ENCODE results near the gene JDP2.
"Not testable (repeated sequence)": the region's sequence is repeated elsewhere in the genome, so short reads cannot be mapped to it uniquely, and the experiment has no call there.

Gene JDP2

GRCh38 chr14:75457648-75458165, 29.9 kb downstream of the JDP2 start:
- DNase-seq = no peak

GRCh38 chr14:75458305-75458704, 30.5 kb downstream of the JDP2 start:
- DNase-seq = no peak

DNA sequence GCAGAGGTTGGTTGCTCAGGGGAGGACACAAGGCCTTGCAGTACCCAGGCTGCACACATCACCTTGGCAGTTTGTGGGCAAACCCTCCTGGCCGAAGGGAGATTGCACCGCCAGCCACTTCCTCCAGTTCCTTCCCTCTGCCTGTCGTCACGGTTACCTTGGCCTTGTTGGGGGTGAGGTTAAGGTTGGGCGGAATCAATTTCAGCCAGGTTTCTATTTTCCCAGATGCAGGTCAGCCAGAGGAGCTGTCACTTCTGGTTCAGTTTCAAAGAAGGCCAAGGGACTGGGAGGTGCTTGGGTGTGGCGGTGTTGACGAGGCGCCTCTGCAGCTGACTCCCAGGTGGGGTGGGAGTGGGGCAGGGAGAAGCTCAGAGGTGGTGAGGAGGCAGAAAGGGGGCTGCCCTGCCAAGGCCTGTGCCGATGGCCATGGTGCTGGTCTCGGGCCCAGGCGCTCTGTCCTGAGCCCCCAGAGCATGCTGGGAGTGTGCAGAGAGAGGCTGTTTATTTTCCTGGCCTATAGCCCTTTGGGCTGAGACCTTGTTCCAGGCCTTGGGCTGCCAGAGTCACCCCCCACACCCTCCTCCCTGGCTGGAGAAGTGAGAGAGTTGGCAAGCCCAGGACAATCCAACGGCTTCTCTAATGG, 31.4 kb downstream of the JDP2 start:
- no peak for DNase-seq

- no peak for DNase-seq
Measured at GRCh38 chr14:75459791-75460190, 32.0 kb downstream of the JDP2 start.

DNA sequence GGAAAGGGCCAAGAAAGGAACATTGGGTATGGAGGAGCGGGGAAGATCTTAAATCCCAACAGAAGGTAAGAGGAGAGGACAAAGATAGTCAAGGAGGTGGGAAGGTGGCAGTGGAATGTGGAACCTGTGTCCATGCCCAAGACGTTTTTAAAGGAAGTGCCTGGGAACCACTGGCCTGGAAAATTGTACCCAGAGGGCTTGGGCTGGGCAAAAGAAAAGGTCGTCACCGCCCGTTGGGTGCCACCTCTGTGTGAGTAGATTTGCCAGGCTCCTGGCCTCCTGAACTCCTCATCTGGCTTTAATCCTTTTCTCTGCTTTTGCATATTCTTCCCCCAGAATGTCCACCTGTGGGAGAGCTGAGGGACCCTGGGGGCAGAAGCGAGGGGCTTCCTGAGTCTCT, 32.6 kb downstream of the JDP2 start:
- no peak for DNase-seq

DNA sequence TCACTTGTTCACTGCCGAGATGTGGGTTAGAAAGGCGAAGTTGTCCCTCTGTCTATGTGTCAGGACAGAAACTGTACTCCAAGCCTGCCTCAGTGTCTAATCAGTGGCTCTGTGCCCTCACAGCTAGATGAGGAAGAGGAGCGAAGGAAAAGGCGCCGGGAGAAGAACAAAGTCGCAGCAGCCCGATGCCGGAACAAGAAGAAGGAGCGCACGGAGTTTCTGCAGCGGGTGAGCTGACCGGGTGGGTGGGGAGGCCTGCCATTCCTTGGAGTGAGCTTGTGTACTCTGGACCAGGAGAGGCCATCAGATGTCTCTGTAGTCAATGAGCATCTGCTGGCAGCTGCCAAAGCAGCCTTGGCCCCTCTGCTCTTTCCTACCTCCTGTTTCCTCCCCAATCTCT, 33.5 kb downstream of the JDP2 start:
- no peak for DNase-seq

DNA sequence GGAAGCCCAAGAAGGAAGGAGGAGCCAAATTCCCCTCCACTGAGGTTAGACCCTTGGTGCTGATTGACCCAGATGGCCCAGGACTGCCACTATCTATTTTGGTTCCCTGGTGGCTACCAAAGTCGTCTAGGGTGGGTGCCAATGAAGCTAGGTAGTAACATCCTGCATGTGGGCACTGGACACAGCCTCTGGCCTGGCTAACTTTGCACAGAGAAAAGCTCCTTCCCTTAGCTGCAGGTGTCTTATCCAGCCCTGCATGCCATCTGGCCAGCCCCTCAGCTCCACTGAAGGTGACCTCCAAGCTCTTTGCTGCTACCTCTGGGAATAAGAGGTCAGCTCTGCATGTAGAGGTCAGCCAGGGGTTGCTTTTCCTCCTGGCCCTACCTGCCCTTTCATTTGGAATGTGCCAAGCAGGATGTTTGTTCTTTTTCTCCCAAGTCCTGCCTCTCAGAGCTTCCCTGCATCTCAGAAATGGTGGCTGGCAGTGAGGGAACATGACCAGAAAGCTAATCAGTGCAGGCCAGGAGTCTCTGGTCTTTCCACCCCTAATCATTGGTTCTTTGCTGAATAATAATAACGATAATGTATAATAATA, 34.0 kb downstream of the JDP2 start:
- no peak for DNase-seq

GRCh38 chr14:75464626-75465025, 36.8 kb downstream of the JDP2 start:
- DNase-seq = no peak

DNA sequence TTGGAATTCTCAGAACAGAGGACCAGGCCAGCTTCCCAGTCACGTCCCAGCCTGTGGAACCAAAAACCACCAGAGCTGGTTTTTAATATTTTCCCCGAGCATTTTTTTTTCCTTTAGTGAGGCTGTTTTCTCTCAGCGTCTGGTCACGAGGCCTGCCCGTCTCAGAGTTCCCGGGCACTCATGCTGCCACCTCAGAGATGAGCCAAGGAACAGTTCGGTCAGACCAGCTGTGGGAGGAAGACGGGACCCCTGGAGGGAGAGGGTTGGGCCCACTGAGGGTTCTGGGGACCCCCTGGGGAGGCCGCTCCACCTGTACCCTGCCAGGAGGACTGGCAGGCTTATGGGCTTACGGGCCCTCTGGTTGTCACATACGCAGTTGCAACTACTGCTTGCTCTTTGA, 39.9 kb downstream of the JDP2 start:
- DNase-seq = no peak

DNA sequence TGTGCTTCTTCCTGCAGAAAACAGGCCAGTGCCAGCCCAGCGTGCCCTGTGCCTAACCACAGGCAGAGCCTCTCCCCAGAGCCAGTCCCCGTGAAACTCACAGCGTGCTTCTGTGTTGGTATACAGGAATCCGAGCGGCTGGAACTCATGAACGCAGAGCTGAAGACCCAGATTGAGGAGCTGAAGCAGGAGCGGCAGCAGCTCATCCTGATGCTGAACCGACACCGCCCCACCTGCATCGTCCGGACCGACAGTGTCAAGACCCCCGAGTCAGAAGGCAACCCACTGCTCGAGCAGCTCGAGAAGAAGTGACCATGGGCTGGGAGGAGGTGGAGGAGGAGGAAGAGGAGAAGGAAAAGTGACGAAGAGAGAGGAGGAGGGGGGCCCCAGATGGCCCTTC, 41.3 kb downstream of the JDP2 start:
- no peak for DNase-seq

DNA sequence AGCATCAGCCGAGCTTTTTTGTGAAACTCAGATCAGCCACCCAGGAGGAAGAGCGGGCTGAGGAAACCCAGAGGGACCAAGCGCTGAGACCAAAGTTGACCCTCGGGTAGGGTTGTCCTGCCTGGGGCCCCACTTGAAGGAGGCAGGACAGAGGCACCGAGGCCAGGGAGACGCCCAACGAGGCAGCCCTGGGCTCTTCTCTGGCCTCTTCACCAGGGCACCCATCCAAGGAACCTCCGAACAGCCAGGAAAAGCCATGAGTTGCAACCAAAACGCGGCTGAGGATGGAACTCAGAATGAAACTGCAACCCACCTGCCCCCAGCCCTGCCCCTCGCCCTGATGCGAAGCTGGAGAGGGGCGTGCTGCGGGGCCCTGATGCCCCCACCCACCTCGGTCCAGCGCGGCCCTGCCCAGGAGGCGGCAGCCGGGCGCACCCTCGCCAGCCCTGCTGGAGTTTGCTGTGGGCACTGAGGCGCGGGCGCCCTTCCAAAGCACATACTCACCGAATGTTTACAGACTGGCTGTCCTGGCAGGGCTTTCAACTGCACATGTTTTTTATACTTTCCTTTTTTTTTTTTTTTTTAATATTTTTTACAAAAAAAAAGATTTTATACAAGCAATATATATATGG, 41.9 kb downstream of the JDP2 start:
- no peak for DNase-seq

DNA sequence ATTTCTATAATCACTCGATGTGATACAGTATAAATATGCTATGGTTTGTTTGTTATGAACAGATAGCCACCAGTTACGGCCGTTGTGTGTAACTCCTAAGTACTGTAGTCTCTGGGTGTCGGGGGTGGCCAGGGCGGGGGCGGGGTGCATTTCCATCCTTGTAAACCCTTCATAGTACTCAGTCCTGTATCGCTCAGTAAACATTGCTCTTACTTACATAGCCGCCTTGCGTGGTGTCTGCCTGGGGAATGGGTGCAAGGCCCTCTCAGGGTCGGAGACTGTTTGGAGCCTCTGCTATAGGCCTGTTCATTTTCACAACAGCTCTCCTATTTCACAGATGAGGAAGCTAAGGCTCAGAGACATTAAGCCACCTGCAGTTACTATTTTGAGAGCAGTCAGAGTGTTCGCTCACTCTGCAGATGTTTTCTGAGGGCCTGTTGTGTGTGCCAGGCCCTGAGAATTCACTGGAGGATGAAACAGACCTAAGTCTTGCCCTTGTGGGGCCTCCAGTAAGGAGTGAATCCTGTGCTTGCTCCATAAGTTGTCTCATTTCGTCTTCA, 42.5 kb downstream of the JDP2 start:
- no peak for DNase-seq

GRCh38 chr14:75471059-75471458, 43.2 kb downstream of the JDP2 start:
- DNase-seq = no peak

- DNase-seq = not testable (repeated sequence)
Measured at GRCh38 chr14:75474127-75474526, 46.3 kb downstream of the JDP2 start.

GRCh38 chr14:75476274-75476995, 48.6 kb downstream of the JDP2 start:
- no peak for DNase-seq

DNA sequence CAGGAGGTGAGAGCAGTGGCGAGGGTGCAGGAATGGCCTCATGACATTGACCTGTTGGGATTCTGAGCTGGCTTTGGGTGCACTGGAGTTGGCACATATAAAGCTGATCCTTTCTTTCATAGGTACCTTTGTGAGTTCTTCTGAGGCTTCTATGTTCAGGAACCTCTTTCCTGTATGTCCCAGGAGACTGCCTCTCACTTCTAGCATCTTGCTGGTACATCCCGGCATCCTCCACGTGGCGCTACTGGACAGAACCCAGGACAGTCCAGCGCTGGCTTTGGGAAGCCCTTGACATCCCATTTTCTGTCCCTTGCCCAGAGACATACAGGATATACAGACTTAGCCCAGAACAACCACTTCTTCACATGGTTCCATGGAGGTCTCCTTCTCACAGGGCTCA, 50.1 kb downstream of the JDP2 start:
- no peak for DNase-seq

- DNase-seq = no peak
Measured at GRCh38 chr14:75479770-75480600, 52.2 kb downstream of the JDP2 start.

DNA sequence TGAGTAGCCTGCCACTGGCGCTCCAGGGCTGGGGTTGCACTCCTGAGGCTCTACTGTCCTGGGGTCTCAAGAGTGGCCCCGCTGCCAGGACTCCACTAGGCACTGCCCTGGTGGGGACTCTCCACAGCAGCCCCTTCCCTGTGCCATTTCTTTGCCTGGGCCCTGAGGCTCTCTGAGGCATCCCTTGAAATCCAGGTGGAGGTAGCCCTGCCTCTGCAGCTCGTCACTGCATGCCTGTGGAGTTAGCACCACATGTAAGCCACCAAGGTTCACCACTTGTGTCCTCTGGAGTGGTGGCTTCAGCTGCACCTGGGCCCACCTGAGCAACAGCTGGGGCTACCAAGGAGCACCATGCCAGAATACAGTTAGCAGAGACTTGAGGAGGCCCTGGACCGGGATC, 54.5 kb downstream of the JDP2 start:
- no peak for DNase-seq

GRCh38 chr14:75484711-75485429, 57.0 kb downstream of the JDP2 start:
- DNase-seq = no peak

- no peak for DNase-seq
Measured at GRCh38 chr14:75486318-75486717, 58.5 kb downstream of the JDP2 start.

GRCh38 chr14:75487155-75487671, 59.4 kb downstream of the JDP2 start:
- DNase-seq = no peak

DNA sequence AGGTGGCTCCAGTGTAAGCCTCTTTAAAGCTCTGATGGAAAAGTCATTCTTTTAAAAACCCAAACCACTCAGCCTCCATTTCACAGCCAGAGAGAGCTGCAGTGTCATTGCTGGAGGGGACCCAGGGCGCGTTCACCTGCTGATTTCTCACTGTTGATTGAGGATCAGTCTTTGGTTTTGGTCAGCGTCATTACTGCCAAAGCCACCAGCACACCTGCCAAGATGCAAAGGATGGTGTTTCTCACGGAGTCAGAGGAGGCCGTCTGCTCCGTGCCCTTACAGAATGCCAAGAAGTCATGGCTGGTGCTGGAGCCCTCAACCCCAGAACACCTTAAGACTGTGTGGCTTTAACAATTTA, 61.6 kb downstream of the JDP2 start:
- DNase-seq = no peak

Data from stimulated activated naive CD4-positive, alpha-beta T cell treated with Interleukin-2 at 50 U/mL for 16 hours (primary cell).